M059J (cell line): Measurements from ENCODE around the gene ATP5F1C. TPM values are rescaled to one million over a fixed set of nuclear protein-coding genes. Genes with fewer than 3 reads are reported as not detected.
"Not testable (repeated sequence)": the region's sequence is repeated elsewhere in the genome, so short reads cannot be mapped to it uniquely, and the experiment has no call there.

Source experiments
- DNase-seq: peaks from one replicate; pipeline ENCODE4 v3.0.0-alpha.2; 2012; ENCODE audit warnings: low read depth
- total RNA-seq: library from RNA; depleted of rRNA; stranded (reverse); fragments of >200 nt; shearing (Covaris generic); gene quantifications from 2 replicates; pipeline ENCODE4 v1.2.3, GENCODE V29; 2014; rRNA removed

Gene ATP5F1C
- total RNA-seq = 258 and 346 TPM in 2 replicates

GRCh38 chr10:7787857-7788638, at the start of gene ATP5F1C, which contains the start of gene KIN:
Gene ATP5F1C (plus strand): TSS chr10:7788177. CDS start chr10:7788208, 31 bp downstream.
Gene KIN (minus strand): TSS chr10:7787993. CDS start chr10:7787933, 60 bp downstream.
- DNase-seq = peak; percentile 86

GRCh38 chr10:7738536-7739407, 49.2 kb upstream of the ATP5F1C start:
- DNase-seq = no peak

GRCh38 chr10:7744307-7744706, 43.7 kb upstream of the ATP5F1C start:
- no peak for DNase-seq

GRCh38 chr10:7748637-7749036, 39.3 kb upstream of the ATP5F1C start:
- DNase-seq = not testable (repeated sequence)

GRCh38 chr10:7750222-7750621, 37.8 kb upstream of the ATP5F1C start:
- DNase-seq = no peak

GRCh38 chr10:7752251-7752650, 35.7 kb upstream of the ATP5F1C start:
- no peak for DNase-seq

- DNase-seq = no peak
Measured at GRCh38 chr10:7755103-7755502, 32.9 kb upstream of the ATP5F1C start.

- peak; percentile 12 for DNase-seq
Measured at GRCh38 chr10:7756360-7756992, 31.5 kb upstream of the ATP5F1C start.

GRCh38 chr10:7763929-7764328, 24.0 kb upstream of the ATP5F1C start:
- DNase-seq = no peak

- no peak for DNase-seq
Measured at GRCh38 chr10:7766241-7766640, 21.7 kb upstream of the ATP5F1C start.

- DNase-seq = no peak
Measured at GRCh38 chr10:7767209-7767608, 20.8 kb upstream of the ATP5F1C start.

GRCh38 chr10:7768417-7768816, 19.6 kb upstream of the ATP5F1C start:
- DNase-seq = no peak

GRCh38 chr10:7773845-7774801, 13.9 kb upstream of the ATP5F1C start:
- no peak for DNase-seq

GRCh38 chr10:7776777-7777176, 11.2 kb upstream of the ATP5F1C start:
- DNase-seq = no peak

- not testable (repeated sequence) for DNase-seq
Measured at GRCh38 chr10:7782194-7782593, 5.8 kb upstream of the ATP5F1C start.

- no peak for DNase-seq
Measured at GRCh38 chr10:7786430-7786829, 1.5 kb upstream of the ATP5F1C start.

GRCh38 chr10:7787150-7787856, 674 bp upstream of the ATP5F1C start:
- peak; percentile 18 for DNase-seq

- DNase-seq = peak; percentile 16
Measured at GRCh38 chr10:7788639-7789286, 786 bp downstream of the ATP5F1C start.

- no peak for DNase-seq
Measured at GRCh38 chr10:7789390-7789789, 1.4 kb downstream of the ATP5F1C start.

- no peak for DNase-seq
Measured at GRCh38 chr10:7792541-7792940, 4.6 kb downstream of the ATP5F1C start.
